ENCODE results near the gene MND1. TPM values are rescaled to one million over a fixed set of nuclear protein-coding genes. Genes with fewer than 3 reads are reported as not detected.

MND1 gene
- total and polyA plus RNA-seq, 2 of the 8 experiments (the other 6 are each of a cell fraction or from before 2014, with no cell fraction given): 4.4 to 26.2 TPM

DNA sequence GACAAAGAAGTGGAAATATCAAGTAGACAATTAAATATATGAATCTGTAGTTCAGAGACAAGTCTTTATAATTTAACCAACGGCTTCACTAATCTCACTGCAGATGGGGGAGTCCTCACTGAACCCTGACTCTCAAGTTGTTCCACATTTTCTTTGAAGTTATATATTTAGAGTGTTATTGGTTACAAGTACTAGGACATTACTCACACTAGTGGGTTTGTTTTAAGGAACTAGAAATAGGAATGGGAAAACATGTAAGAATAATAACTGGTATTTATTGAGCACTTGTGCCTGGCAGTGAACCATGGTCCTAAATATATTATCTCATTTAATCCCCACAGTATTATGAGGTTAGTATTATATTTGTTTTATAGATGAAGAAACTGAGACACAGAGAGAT is 22.0 kb downstream of the MND1 start (continued):
- TF ChIP-seq SIN3A (conservative IDR thresholded peaks at IDR 0.05 in 1 of 2, IDR thresholded peaks at IDR 0.05 in 1 of 2; ENCODE audit: low read depth in 1 of 2, low read length in 2 of 2) (no peak), SIX5 (IDR thresholded peaks at IDR 0.05; ENCODE audit: low read depth, low read length) (no peak)

Data from H1 (cell line).